Measurements from ENCODE around the gene PTPRA. TPM values are rescaled to one million over a fixed set of nuclear protein-coding genes. Genes with fewer than 3 reads are reported as not detected.

The PTPRA gene
- total RNA-seq, 4 donors from 2014 or later = 18.9 to 32.5 (median 27.3) TPM

- DNase-seq (no peak), ATAC-seq (no peak)
- in situ Hi-C loops (cut with MboI; ENCODE audit: low sequenced_read_pairs in 4 of 4) = no loop called here
- Histone ChIP-seq H3K9me3 (no peaks in the 10 kb centered on the region), H3K4me3 (no peak overlapping the region), H3K27me3 (peaks cover 9 to 15% (median 10%) of the 10 kb centered on the region in 3 donors), H3K4me1 (peaks cover 8 to 9% of the 10 kb centered on the region in 2 donors), H3K27ac (no peak overlapping the region), H3K36me3 (no peaks in the 10 kb centered on the region)
- TF ChIP-seq POLR2A (IDR thresholded peaks at IDR 0.05) (no peak), CTCF (IDR thresholded peaks at IDR 0.05 in 4 of 5, conservative IDR thresholded peaks at IDR 0.05 in 1 of 5) (no peak)
- intact Hi-C loops (cut with DNase I; ENCODE audit: low total_unique reads) = no loop called here
Measured at GRCh38 chr20:3085571-3086072, 212.3 kb downstream of the PTPRA start.

GRCh38 chr20:3088031-3088430, 214.8 kb downstream of the PTPRA start:
- H3K27ac ChIP-seq = no peak overlapping the region
- H3K9me3 ChIP-seq = no peaks in the 10 kb centered on the region
- H3K36me3 ChIP-seq = no peaks in the 10 kb centered on the region
- in situ Hi-C loops (cut with MboI; ENCODE audit: low sequenced_read_pairs in 4 of 4) (no loop called here), intact Hi-C loops (cut with DNase I; ENCODE audit: low total_unique reads) (no loop called here)
- H3K4me3 ChIP-seq = no peak overlapping the region
- ATAC-seq = no peak
- TF ChIP-seq CTCF (IDR thresholded peaks at IDR 0.05 in 4 of 5, conservative IDR thresholded peaks at IDR 0.05 in 1 of 5) (no peak), POLR2A (IDR thresholded peaks at IDR 0.05) (no peak)
- H3K4me1 ChIP-seq = no peaks in the 10 kb centered on the region
- DNase-seq = no peak
- peaks cover 16 to 22% (median 19%) of the 10 kb centered on the region in 3 donors for H3K27me3 ChIP-seq

Other genes starting within 250 kb of the PTPRA start
- 10 to 100 TPM; 40.7 to 71.0 (median 54.9) TPM for gene NOP56, start 220.8 kb upstream of the PTPRA start, total RNA-seq
- 100 to 1,000 TPM in 3 of 4 donors, 10 to 100 TPM in 1; 95.5 to 176 (median 136) TPM for gene IDH3B, start 209.3 kb upstream of the PTPRA start, total RNA-seq
- gene EBF4, start 180.7 kb upstream of the PTPRA start, total RNA-seq = 1 to 10 TPM in 2 of 4 donors, under 1 TPM in 1, not detected in 1; 0.36 to 1.5 (median 1.1) TPM
- gene CPXM1, start 72.9 kb upstream of the PTPRA start, total RNA-seq = 1 to 10 TPM in 1 of 4 donors, under 1 TPM in 2, not detected in 1; 0.46 to 1.6 (median 0.81) TPM
- gene C20orf141, start 58.5 kb upstream of the PTPRA start, total RNA-seq = not detected
- not detected for gene TMEM239, start 57.1 kb upstream of the PTPRA start, total RNA-seq
- 1 to 10 TPM; 2.6 to 9.3 (median 5.7) TPM for gene PCED1A, start 32.8 kb upstream of the PTPRA start, total RNA-seq
- 10 to 100 TPM; 17.3 to 26.4 (median 21.6) TPM for gene VPS16, start 32.7 kb upstream of the PTPRA start, total RNA-seq
- gene GNRH2, start 170.1 kb downstream of the PTPRA start, total RNA-seq = not detected
- 10 to 100 TPM; 58.7 to 69.8 (median 62.8) TPM for gene MRPS26, start 172.6 kb downstream of the PTPRA start, total RNA-seq
- 1 to 10 TPM in 1 of 4 donors, not detected in 3; 2.2 TPM for gene OXT, start 198.1 kb downstream of the PTPRA start, total RNA-seq
- gene AVP, start 211.2 kb downstream of the PTPRA start, total RNA-seq = not detected

All from gastrocnemius medialis (tissue), 4 donors.